Measurements from ENCODE around the gene MAPK14. TPM values are rescaled to one million over a fixed set of nuclear protein-coding genes. Genes with fewer than 3 reads are reported as not detected.

MAPK14 gene
- 217 and 244 TPM in 2 replicates for total RNA-seq (2013; cell fraction: nucleolus; rRNA removed)
- total RNA-seq (2014; rRNA removed) (47.4 and 53.0 TPM in 2 replicates), total RNA-seq (2014; rRNA removed; fragmentation: Illumina TruSeq; extraction: Trizol) (43.6 and 44.4 TPM in 2 replicates), total RNA-seq (2021) (45.6 and 49.1 TPM in 2 replicates), polyA plus RNA-seq (2011; rRNA removed) (59.5 and 67.9 TPM in 2 replicates), polyA plus RNA-seq (2014; fragmentation: Illumina TruSeq; extraction: Trizol) (42.4 and 52.5 TPM in 2 replicates), polyA plus RNA-seq (2014; fragmentation: Nextera tagmentation; extraction: Ambion mirVana) (10 to 100 TPM; 12.5 to 13.7 TPM), polyA plus RNA-seq (2014; rRNA removed) (33.0 and 39.5 TPM in 2 replicates), polyA plus RNA-seq (2016; fragmentation: Nextera tagmentation; extraction: Ambion mirVana) (10 to 100 TPM; 37.3 to 44.2 TPM), polyA minus RNA-seq (2011; rRNA and poly(A)+ RNA removed) (75.0 and 99.8 TPM in 2 replicates), Bru-seq, nascent RNA (percentile 87 among the genes with signal in this experiment), BruChase-seq, experiment 1, labeled RNA remaining after a 6-hour chase (percentile 85 among the genes with signal in this experiment), BruChase-seq, experiment 2, labeled RNA remaining after a 2-hour chase (percentile 87 among the genes with signal in this experiment)
- polyA plus RNA-seq (2011; ENCODE audit: low read depth) = 15.3 TPM
- 32.2 and 41.0 TPM in 2 replicates for polyA plus RNA-seq (2011; cell fraction: cytosol; rRNA removed)
- polyA plus RNA-seq (2011; cell fraction: nucleus; rRNA removed) = 51.4 and 65.2 TPM in 2 replicates
- polyA plus RNA-seq (2012) = 17.0 and 24.1 TPM in 2 replicates
- 17.0 and 23.2 TPM in 2 replicates for polyA minus RNA-seq (2011; cell fraction: cytosol; rRNA and poly(A)+ RNA removed)
- 50.7 and 98.0 TPM in 2 replicates for polyA minus RNA-seq (2011; cell fraction: nucleus; rRNA and poly(A)+ RNA removed)
- long read RNA-seq, experiment 1, full-length matches to known transcripts = 2 of 8 reads
- long read RNA-seq, experiment 1, partial matches to known transcripts = 2 of 8 reads
- long read RNA-seq, experiment 1, other reads (novel, unspliced or antisense) = 4 of 8 reads
- long read RNA-seq, experiment 2, partial matches to known transcripts = 6 of 35 reads
- long read RNA-seq, experiment 2, other reads (novel, unspliced or antisense) = 28 of 35 reads

GRCh38 chr6:36027501-36028087 lies at the start of gene MAPK14:
Gene MAPK14, plus strand, starts transcription at chr6:36027808. Its CDS starts 350 bp downstream, at chr6:36028158.
- Histone ChIP-seq H3K27me3 (replicated peaks in 1 of 2; ENCODE audit: control insufficient read depth in 2 of 2, insufficient read depth in 2 of 2, low read length in 1 of 2) (no peaks in the 10 kb centered on the region; a peak in 1 of 4 replicates), H3K4me3 (peak within 1 kb of the TSS; percentile 87), H3K27ac (ENCODE audit: control insufficient read depth, insufficient read depth) (peak within 1 kb of the TSS; percentile 84), H3K79me2 (ENCODE audit: control insufficient read depth, insufficient read depth, low read length) (peaks cover 50% of the 10 kb centered on the region), H2AFZ (ENCODE audit: control insufficient read depth, low read depth, low read length) (peak within 1 kb of the TSS; percentile 91), H3K36me3 (ENCODE audit: control insufficient read depth in 2 of 2, insufficient read depth in 2 of 2, low read length in 1 of 2) (no peaks in the 10 kb centered on the region), H3K9me3 (replicated peaks; ENCODE audit: control insufficient read depth, insufficient read depth, low read length) (no peaks in the 10 kb centered on the region), H4K20me1 (ENCODE audit: control insufficient read depth, insufficient read depth) (no peaks in the 10 kb centered on the region), H3K4me2 (ENCODE audit: control insufficient read depth, insufficient read depth) (peak within 1 kb of the TSS; percentile 62), H3K9ac (ENCODE audit: control insufficient read depth, insufficient read depth, low read length) (peak within 1 kb of the TSS; percentile 91), H3K4me1 (ENCODE audit: control insufficient read depth, insufficient read depth, low read length) (no peaks in the 10 kb centered on the region; the same call in 1 of the 2 replicates)
- in situ Hi-C loops (cut with MboI) (loop anchor here (5.0 kb wide), 1 partner anchor 70 kb away; no protein-coding TSS in a partner anchor), intact Hi-C loops (cut with micrococcal nuclease; ENCODE audit: unreplicated experiment) (loop anchor here (1.0 to 5.0 kb wide), 4 partner anchors 68 to 333 kb away; partner anchors contain the start of gene BRPF3)
- CTCF ChIA-PET = interaction anchor here (0.6 to 6.6 kb wide), 35 partner anchors 10 to 339 kb away, joined by 3 to 165 read pairs (median 4); partner anchors contain the start of genes ARMC12 and BNIP5
- FAIRE-seq = peak; percentile 96
- 1% methylated on average over 62 of the region's 62 CpGs for WGBS (ENCODE audit: insufficient coverage, insufficient replicate concordance, low lambda C conversion rate, missing lambda C conversion rate)
- RAD21 ChIA-PET (ENCODE audit: unreplicated experiment) = interaction anchor here (0.5 to 6.8 kb wide), 27 partner anchors 8 to 653 kb away, joined by 3 to 140 read pairs (median 5); partner anchors contain the start of gene SRPK1
- DNase-seq (ENCODE audit: low read depth, low spot score) = peak; percentile 96
- SMC1A ChIA-PET (ENCODE audit: uncharacterized antibody, unreplicated experiment) = interaction anchor here (0.5 to 6.8 kb wide), 27 partner anchors 8 to 341 kb away, joined by 3 to 167 read pairs (median 4); no protein-coding TSS in a partner anchor
- POLR2A ChIA-PET = interaction anchor here (0.5 to 4.0 kb wide), 23 partner anchors 10 to 567 kb away, joined by 3 to 30 read pairs (median 4); partner anchors contain the start of genes BNIP5 and SRPK1
- peak; percentile 87 for ATAC-seq
- no TSS peak for BruUV-seq (replicated peaks)
- TF ChIP-seq EZH2 (IDR thresholded peaks at IDR 0.05; ENCODE audit: borderline replicate concordance, control insufficient read depth, low read depth, low read length) = no peak
- peak; percentile 100 for TF ChIP-seq CHD2 (IDR thresholded peaks at IDR 0.05; ENCODE audit: borderline replicate concordance, low read depth, low read length)
- no peak for TF ChIP-seq SREBF1 (IDR thresholded peaks at IDR 0.05; ENCODE audit: low read length)
- TF ChIP-seq ZNF384 (IDR thresholded peaks at IDR 0.05; ENCODE audit: borderline replicate concordance, low read depth, low read length) = no peak
- TF ChIP-seq EP300 (IDR thresholded peaks at IDR 0.05; ENCODE audit: borderline replicate concordance in 1 of 2, control insufficient read depth in 1 of 2, low read depth in 2 of 2, low read length in 2 of 2) = no peak
- no peak for TF ChIP-seq CEBPB (IDR thresholded peaks at IDR 0.05; ENCODE audit: borderline replicate concordance in 1 of 2, low read depth in 2 of 2, low read length in 2 of 2)
- TF ChIP-seq GABPA (IDR thresholded peaks at IDR 0.05; ENCODE audit: low read depth) = no peak
- TF ChIP-seq, protein P1, sequence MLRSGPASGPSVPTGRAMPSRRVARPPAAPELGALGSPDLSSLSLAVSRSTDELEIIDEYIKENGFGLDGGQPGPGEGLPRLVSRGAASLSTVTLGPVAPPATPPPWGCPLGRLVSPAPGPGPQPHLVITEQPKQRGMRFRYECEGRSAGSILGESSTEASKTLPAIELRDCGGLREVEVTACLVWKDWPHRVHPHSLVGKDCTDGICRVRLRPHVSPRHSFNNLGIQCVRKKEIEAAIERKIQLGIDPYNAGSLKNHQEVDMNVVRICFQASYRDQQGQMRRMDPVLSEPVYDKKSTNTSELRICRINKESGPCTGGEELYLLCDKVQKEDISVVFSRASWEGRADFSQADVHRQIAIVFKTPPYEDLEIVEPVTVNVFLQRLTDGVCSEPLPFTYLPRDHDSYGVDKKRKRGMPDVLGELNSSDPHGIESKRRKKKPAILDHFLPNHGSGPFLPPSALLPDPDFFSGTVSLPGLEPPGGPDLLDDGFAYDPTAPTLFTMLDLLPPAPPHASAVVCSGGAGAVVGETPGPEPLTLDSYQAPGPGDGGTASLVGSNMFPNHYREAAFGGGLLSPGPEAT (IDR thresholded peaks at IDR 0.05; ENCODE audit: low read depth) = peak; percentile 70; the same call in 1 of the 2 replicates
- TF ChIP-seq YBX1 (IDR thresholded peaks at IDR 0.05) = no peak
- peak in 1 of 2 experiments; percentile 30; a peak in 1 of 3 replicates for TF ChIP-seq EGR1 (IDR thresholded peaks at IDR 0.05; ENCODE audit: borderline replicate concordance in 1 of 2, low read depth in 2 of 2, low read length in 2 of 2)
- peak; percentile 66 for TF ChIP-seq DPF2 (IDR thresholded peaks at IDR 0.05)
- peak; percentile 71 to 73; a peak in 3 of 4 replicates for TF ChIP-seq IKZF2 (IDR thresholded peaks at IDR 0.05)
- TF ChIP-seq RELA (IDR thresholded peaks at IDR 0.05; ENCODE audit: borderline replicate concordance, partially characterized antibody) = peak; percentile 82
- no peak for TF ChIP-seq NR2F1 (conservative IDR thresholded peaks at IDR 0.05)
- TF ChIP-seq, protein P2, sequence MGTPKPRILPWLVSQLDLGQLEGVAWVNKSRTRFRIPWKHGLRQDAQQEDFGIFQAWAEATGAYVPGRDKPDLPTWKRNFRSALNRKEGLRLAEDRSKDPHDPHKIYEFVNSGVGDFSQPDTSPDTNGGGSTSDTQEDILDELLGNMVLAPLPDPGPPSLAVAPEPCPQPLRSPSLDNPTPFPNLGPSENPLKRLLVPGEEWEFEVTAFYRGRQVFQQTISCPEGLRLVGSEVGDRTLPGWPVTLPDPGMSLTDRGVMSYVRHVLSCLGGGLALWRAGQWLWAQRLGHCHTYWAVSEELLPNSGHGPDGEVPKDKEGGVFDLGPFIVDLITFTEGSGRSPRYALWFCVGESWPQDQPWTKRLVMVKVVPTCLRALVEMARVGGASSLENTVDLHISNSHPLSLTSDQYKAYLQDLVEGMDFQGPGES (IDR thresholded peaks at IDR 0.05) = no peak; the same call in 1 of the 2 replicates
- no peak for TF ChIP-seq TCF7 (IDR thresholded peaks at IDR 0.05; ENCODE audit: borderline replicate concordance)
